GM18526 (cell line): ENCODE results near the gene RPTOR.

Source experiments
- POLR2A ChIP-seq: IDR thresholded peaks from 3 replicates; pipeline ENCODE4 v1.6.1; 2011; ENCODE audit not compliant: insufficient read length; ENCODE audit errors: extremely low read depth

Gene RPTOR

DNA sequence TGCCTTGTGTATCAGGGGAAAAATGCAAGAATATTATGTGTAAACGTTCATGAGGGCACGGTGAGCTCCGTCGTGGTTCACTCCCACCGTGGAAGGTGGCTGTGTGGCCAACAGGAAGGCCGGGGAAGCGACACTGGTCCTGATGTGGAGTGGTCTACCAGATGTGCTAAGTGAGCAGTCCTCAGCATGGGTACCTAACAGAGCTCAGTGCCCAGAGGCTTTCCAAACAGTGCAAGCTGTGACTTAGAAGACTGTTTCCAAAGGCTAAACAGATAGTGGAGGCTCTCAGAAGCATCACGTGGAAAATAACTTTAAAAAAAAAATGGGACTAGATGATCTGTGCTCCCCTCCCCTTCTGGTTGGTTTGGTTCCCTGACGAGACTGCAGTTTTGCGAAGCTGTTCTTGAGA, 247.7 kb downstream of the RPTOR start:
- no peak for TF ChIP-seq POLR2A

- no peak for TF ChIP-seq POLR2A
Measured at GRCh38 chr17:80793421-80793820, 248.8 kb downstream of the RPTOR start.

GRCh38 chr17:80793851-80794267, 249.2 kb downstream of the RPTOR start:
- no peak for TF ChIP-seq POLR2A

GRCh38 chr17:80794281-80795089, 249.8 kb downstream of the RPTOR start:
- TF ChIP-seq POLR2A, result no peak

DNA sequence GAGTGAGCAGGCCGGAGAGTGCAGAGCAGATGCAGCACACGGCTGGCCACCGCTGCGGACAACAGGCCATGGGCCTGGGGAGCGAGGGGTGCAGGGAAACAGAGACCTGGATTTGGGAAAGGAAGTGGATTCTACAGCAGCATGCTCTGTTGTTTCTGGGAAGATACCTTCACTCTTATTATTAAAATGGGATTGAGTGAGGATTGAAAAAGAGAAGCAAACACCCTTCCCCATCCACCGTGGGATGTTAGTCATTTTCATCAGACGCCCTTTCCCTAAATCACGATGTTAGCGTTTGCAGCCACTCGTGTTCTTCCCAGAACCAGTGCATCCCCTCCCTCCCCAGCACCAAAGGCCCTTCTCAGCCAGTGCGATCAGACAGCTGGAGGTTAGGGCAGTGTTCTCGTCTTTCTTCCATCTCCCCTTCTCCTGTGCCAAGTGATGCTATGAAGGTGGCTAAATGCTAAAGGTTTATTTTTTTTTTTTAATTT, 250.5 kb downstream of the RPTOR start:
- no peak for TF ChIP-seq POLR2A

GRCh38 chr17:80795754-80796153, 251.1 kb downstream of the RPTOR start:
- no peak for TF ChIP-seq POLR2A

- no peak for TF ChIP-seq POLR2A
Measured at GRCh38 chr17:80796430-80796861, 251.8 kb downstream of the RPTOR start.

DNA sequence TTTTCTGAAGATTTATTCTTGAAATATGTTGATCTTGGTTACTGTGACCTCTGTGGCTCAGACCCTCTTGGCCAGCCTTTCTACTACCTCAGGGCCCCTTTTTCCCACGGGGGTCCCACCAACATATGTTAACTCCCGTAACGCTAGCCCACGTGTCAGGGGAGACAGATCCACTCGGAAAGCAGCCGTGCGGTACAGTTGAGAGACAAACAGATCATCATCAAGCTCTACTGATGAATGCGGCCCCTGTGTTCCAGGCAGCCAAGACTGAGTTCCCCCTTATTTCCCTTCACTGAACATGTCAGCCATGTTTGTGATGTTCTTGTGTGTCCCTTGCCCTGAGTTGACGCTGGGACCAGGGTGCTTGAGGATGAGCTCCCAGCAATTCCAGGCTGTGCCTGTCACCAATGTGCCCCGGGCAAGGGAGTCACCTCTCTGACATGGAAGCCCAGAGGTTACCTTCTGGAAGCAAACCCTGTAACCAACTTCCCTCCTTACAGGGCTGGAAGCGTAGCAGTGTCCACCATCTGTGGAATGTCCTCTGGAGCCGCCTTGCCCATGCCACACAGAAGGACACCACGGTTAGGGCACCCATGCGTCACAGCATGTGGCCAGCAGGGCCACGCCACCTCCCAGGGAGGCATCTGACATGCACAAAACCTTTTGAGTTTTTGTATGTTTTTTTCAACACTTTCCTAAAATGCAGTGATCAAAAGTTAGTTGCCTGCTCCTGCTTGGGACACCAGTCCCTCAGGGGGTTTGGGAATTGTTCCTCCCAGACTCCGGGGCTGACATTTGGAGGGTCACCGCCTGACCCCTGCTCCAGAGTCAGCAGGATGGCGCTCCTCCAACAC, 253.3 kb downstream of the RPTOR start:
- no peak for TF ChIP-seq POLR2A

DNA sequence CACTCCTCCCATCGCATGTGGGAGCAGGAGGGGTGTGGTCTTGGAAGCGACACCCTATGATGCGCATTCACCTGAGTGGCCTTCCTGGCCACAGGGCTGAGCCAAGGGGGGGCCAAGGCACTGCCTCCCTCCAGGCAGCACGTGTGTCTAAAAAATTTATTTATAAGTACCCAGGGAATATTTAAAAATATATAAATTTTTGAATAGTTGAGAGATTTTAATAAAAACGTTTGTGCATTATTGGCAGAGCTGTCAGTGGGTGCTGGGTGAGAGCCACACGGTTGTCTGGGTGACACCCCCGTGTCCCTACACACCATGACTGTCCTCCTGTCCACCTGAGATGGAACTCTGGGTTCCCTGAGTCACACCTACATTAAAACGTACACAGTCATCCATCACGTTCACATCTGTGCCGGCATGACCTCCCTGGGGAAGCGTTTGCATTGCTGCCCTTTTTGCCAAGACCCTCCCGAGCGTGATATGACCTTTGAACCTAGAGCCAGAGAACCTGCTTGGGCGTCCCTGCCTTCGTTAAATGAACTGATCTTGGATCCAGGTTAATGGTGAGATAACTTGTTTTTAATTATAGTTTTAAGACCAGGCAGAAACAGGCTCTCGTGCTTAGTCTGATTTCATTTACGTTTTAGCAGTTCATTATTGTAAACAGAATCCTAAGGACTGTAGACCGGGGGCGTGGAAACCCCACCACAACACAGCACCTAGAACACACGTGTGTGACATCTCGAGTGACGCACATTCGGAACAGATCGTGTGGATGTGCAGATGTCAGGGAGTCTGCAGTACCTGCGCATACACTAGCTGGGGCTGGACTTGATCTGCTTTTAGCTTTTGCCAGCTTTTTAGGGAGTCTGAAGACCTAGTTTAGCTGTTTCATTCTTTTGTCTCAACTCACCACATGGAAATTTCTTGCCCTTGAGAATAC, 254.2 kb downstream of the RPTOR start:
- no peak for TF ChIP-seq POLR2A

DNA sequence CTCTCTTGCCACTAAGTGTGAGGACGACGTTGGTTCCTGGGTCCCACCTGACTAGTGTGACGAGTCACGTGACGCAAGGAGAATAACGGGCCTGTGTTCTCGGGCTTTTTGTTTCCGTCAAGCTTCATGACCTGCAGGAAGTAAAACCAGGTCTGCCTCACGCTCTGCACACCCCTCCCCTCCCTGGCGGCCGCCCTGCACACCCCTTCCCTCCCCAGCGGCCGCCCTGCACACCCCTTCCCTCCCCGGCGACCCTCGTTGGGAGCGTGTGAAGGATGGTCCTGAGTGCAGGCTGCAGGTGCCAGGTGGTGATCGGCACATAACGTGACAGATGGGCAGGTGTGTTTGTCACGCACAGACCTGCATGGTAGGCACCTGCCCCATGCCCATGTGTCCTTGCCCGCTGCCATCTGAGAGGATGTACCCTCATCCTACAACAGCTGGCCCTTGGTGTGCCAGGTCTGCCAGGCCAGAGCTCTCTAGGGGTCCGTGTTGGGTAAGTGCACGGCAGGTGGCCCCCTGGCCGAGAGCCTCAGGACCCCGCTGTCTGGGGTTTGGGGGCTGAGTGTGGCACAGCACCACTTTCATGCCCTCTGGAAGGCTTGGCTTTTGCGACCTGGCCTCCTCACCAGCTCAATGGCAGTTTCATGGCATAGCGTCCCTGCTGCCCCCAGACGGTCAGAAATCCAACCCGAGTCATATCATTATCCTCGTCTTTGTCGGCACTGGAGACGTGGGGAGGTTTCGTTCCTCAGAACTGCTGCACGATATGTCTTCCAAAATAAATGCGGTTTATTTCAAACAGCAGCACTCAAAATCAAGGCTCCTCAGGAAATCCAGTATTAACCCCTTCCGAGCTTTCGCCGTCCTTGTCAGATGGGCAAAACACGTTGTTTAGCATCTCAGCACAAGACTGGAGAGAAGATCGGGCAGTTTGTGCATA, 255.2 kb downstream of the RPTOR start:
- no peak for TF ChIP-seq POLR2A

DNA sequence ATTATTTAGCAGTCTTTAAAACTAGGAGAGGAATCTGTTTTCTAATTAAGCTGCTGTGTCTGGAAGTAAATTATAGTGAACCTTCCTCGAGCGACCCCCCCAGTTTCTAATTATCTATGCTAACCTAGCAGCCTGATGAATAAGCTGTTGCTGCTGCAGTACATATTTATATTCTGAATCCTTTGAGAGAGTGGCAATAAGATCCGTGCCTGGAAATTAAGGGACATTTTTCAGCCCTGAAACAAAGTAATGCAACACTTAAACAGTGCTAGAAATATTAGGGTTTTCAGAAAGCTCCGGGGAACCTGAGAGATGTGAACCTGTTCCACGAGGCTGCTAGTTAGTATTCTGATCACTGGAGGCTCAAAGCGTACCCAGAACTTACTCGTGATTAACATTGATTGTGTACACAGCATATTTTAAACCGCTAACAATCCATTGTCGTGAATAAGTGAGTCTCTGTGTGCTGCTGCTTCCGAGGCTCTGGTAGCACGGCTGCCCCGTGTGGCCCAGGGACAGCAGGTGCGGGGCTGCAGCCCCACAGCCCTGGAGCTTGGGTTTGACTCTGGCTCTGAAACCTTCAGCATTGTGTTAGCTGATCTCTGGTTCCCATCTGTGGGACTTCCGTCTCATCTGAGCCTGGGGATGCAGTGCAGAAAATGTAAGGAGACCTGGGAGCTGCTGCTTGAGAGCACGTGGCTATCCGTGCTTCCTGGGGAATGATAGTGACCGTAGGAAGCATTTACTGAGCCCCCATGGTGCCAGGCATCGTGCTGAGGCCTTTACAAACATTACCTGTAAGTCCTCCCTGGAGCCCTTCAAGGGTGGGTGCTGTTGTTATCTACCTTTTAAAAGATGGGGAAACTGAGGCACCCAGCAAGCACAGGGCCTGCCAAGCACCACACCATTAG, 256.1 kb downstream of the RPTOR start:
- no peak for TF ChIP-seq POLR2A

GRCh38 chr17:80802626-80803450, 258.2 kb downstream of the RPTOR start:
- TF ChIP-seq POLR2A, result no peak
